Sigmoid colon (tissue), 4 donors: Measurements from ENCODE around the gene TNFAIP8.

Source experiments
- CTCF ChIP-seq, 4 experiments: fragments of 450-650 bp in 3 of 4; fragments of 200-600 bp in 1 of 4; IDR thresholded peaks; one replicate each; pipeline ENCODE4 v1.5.1; 2016 to 2019; ENCODE audit warnings: antibody characterized with exemption in 4 of 4, mild to moderate bottlenecking in 3 of 4, moderate library complexity in 2 of 4
- EP300 ChIP-seq, 4 donors: sonication (generic); formaldehyde crosslinking; IDR thresholded peaks; one replicate each; pipeline ENCODE4 v1.6.1; 2017; ENCODE audit warnings: antibody characterized with exemption in 4 of 4
- POLR2A ChIP-seq, 2 donors: fragments of 450-650 bp; IDR thresholded peaks; one replicate each; pipeline ENCODE4 v1.6.1; 2016; ENCODE audit warnings: antibody characterized with exemption in 2 of 2, mild to moderate bottlenecking in 2 of 2, moderate library complexity in 2 of 2

GRCh38 chr5:119339965-119340364 lies 15.9 kb upstream of the TNFAIP8 start:
- TF ChIP-seq CTCF (IDR thresholded peaks at IDR 0.05) (no peak), EP300 (IDR thresholded peaks at IDR 0.05) (no peak), POLR2A (IDR thresholded peaks at IDR 0.05) (no peak)
